ENCODE measurements around the gene SCYGR3. TPM values are rescaled to one million over a fixed set of nuclear protein-coding genes. Genes with fewer than 3 reads are reported as not detected.
A peak's percentile ranks its signal among the peaks of the same experiment; 100 is the strongest.

Gene SCYGR3
- total and polyA plus RNA-seq, 2 of the 13 experiments (the other 11 are each of a cell fraction or from before 2014, with no cell fraction given) = not detected

GRCh38 chr2:227615181-227615580 is 541 bp upstream of the SCYGR3 start (continued):
- TF ChIP-seq ATRX (CRISPR knock-in tag; IDR thresholded peaks at IDR 0.05; ENCODE audit: borderline replicate concordance) (no peak), ZNF17 (CRISPR knock-in tag; IDR thresholded peaks at IDR 0.05) (no peak), ZNF468 (CRISPR knock-in tag; IDR thresholded peaks at IDR 0.05) (no peak), THYN1 (CRISPR knock-in tag; IDR thresholded peaks at IDR 0.05; ENCODE audit: borderline replicate concordance, low read depth) (no peak), NR2F6 (IDR thresholded peaks at IDR 0.05) (0 out of 2 replicates have a peak, but pooled peaks have one; percentile 44), NR2F6 (CRISPR knock-in tag; IDR thresholded peaks at IDR 0.05) (no peak), NFE2L1 (CRISPR knock-in tag; IDR thresholded peaks at IDR 0.05; ENCODE audit: borderline replicate concordance) (no peak), HNF4G (IDR thresholded peaks at IDR 0.05; ENCODE audit: borderline replicate concordance, low read depth, low read length) (peak; percentile 61; the same call in 1 of the 2 replicates), HNF4G (CRISPR knock-in tag; IDR thresholded peaks at IDR 0.05; ENCODE audit: borderline replicate concordance, low read depth) (no peak), SMAD3 (CRISPR knock-in tag; IDR thresholded peaks at IDR 0.05) (no peak), TBX3 (IDR thresholded peaks at IDR 0.05; ENCODE audit: borderline replicate concordance) (peak; percentile 30; the same call in 1 of the 2 replicates)

GRCh38 chr2:227614246-227614645 is 394 bp downstream of the SCYGR3 start:
- Histone ChIP-seq H3K27ac (ENCODE audit: extremely low read length, insufficient read depth, low read length) (no peak overlapping the region), H3K4me3 (replicated peaks in 1 of 3; ENCODE audit: insufficient read depth in 1 of 3, low read depth in 2 of 3, low read length in 3 of 3) (no peak overlapping the region), H4K20me1 (ENCODE audit: insufficient read depth, low read length) (no peaks in the 10 kb centered on the region), H3K9me3 (ENCODE audit: low read length) (no peaks in the 10 kb centered on the region), H2AFZ (ENCODE audit: low read length) (no peak overlapping the region), H3K36me3 (replicated peaks in 1 of 2; ENCODE audit: control insufficient read depth in 1 of 2, insufficient read depth in 2 of 2, low read length in 2 of 2) (no peaks in the 10 kb centered on the region), H3K9ac (ENCODE audit: insufficient read depth, low read depth, low read length) (no peak overlapping the region), H3K79me2 (ENCODE audit: insufficient read depth, low read length) (no peaks in the 10 kb centered on the region), H3K4me2 (ENCODE audit: low read depth, low read length) (no peak overlapping the region), H3K27me3 (ENCODE audit: control insufficient read depth in 1 of 2, insufficient read depth in 2 of 2, low read length in 2 of 2) (no peaks in the 10 kb centered on the region; a peak in 2 of 5 replicates), H3K4me1 (ENCODE audit: insufficient read depth, low read length) (peaks cover 30% of the 10 kb centered on the region)
- ChIA-PET CTCF (ENCODE audit: low intra/inter-chr PET ratio, low total read pairs) (no interaction called here), POLR2A (no interaction called here)
- BruUV-seq (replicated peaks) = no TSS peak
- intact Hi-C loops (cut with micrococcal nuclease; ENCODE audit: unreplicated experiment) (no loop called here), in situ Hi-C loops (cut with HindIII; ENCODE audit: extremely low pct_ligation_motif_present, low pct_unique_long_range_greater_than_20kb) (no loop called here)
- DNase-seq (ENCODE audit: low spot score) = no peak
- FAIRE-seq = no peak
- WGBS (ENCODE audit: low lambda C conversion rate) = 70% methylated on average over 2 of the region's 4 CpGs
- no peak for ATAC-seq
- no peak for TF ChIP-seq ZNF567 (CRISPR knock-in tag; IDR thresholded peaks at IDR 0.05; ENCODE audit: borderline replicate concordance)
- no peak for TF ChIP-seq ZBTB2 (CRISPR knock-in tag; IDR thresholded peaks at IDR 0.05; ENCODE audit: low read depth)
- TF ChIP-seq GABPB1 (CRISPR knock-in tag; IDR thresholded peaks at IDR 0.05) = no peak
- TF ChIP-seq ZNF615 (CRISPR knock-in tag; IDR thresholded peaks at IDR 0.05; ENCODE audit: borderline replicate concordance) = no peak
- TF ChIP-seq TRAFD1 (CRISPR knock-in tag; IDR thresholded peaks at IDR 0.05; ENCODE audit: borderline replicate concordance) = no peak
- no peak for TF ChIP-seq ATF2 (CRISPR knock-in tag; IDR thresholded peaks at IDR 0.05)
- no peak for TF ChIP-seq ZBTB38 (CRISPR knock-in tag; IDR thresholded peaks at IDR 0.05)
- no peak for TF ChIP-seq RFXANK (CRISPR knock-in tag; IDR thresholded peaks at IDR 0.05)
- no peak for TF ChIP-seq NCOR1 (IDR thresholded peaks at IDR 0.05; ENCODE audit: borderline replicate concordance, low read length)
- TF ChIP-seq MAFF (IDR thresholded peaks at IDR 0.05; ENCODE audit: low read depth, low read length) = no peak
- TF ChIP-seq ZNF550 (CRISPR knock-in tag; IDR thresholded peaks at IDR 0.05; ENCODE audit: borderline replicate concordance) = no peak
- TF ChIP-seq TOPORS (CRISPR knock-in tag; IDR thresholded peaks at IDR 0.05) = no peak
